ENCODE data around the gene TINAG. TPM values are rescaled to one million over a fixed set of nuclear protein-coding genes. Genes with fewer than 3 reads are reported as not detected.

TINAG gene
- total RNA-seq, 1 donor from 2014 or later: not detected

- Histone ChIP-seq H3K36me3 (no peaks in the 10 kb centered on the region), H3K4me1 (no peaks in the 10 kb centered on the region), H3K9me3 (no peaks in the 10 kb centered on the region), H3K4me3 (no peak overlapping the region), H3K27ac (no peak overlapping the region), H3K27me3 (ENCODE audit: low read depth) (no peaks in the 10 kb centered on the region)
- ATAC-seq (no peak), DNase-seq (no peak)
- no peak for TF ChIP-seq CTCF (IDR thresholded peaks at IDR 0.05)
- intact Hi-C loops (cut with DNase I): no loop called here
These were observed 766 bp upstream of the TINAG start for GRCh38 chr6:54307439-54307910.

GRCh38 chr6:54308986-54309315 lies 710 bp downstream of the TINAG start:
- intact Hi-C loops (cut with DNase I): no loop called here
- no peaks in the 10 kb centered on the region for H3K36me3 ChIP-seq

GRCh38 chr6:54310377-54311152 lies 2.3 kb downstream of the TINAG start:
- H3K27ac ChIP-seq: no peak overlapping the region
- H3K4me1 ChIP-seq: no peaks in the 10 kb centered on the region
- DNase-seq (no peak), ATAC-seq (no peak)
- no peaks in the 10 kb centered on the region for H3K9me3 ChIP-seq
- H3K27me3 ChIP-seq (ENCODE audit: low read depth): no peaks in the 10 kb centered on the region
- TF ChIP-seq CTCF (IDR thresholded peaks at IDR 0.05): no peak
- H3K36me3 ChIP-seq: no peaks in the 10 kb centered on the region
- H3K4me3 ChIP-seq: no peak overlapping the region
- intact Hi-C loops (cut with DNase I): no loop called here

More at GRCh38 chr6:54308986-54309315, 710 bp downstream of the TINAG start:
- Histone ChIP-seq H3K4me3 (no peak overlapping the region), H3K4me1 (no peaks in the 10 kb centered on the region), H3K27me3 (ENCODE audit: low read depth) (no peaks in the 10 kb centered on the region), H3K9me3 (no peaks in the 10 kb centered on the region), H3K27ac (no peak overlapping the region)
- DNase-seq (no peak), ATAC-seq (no peak)
- TF ChIP-seq CTCF (IDR thresholded peaks at IDR 0.05): no peak

- Histone ChIP-seq H3K27ac (no peak overlapping the region), H3K4me3 (no peak overlapping the region), H3K9me3 (no peaks in the 10 kb centered on the region), H3K27me3 (ENCODE audit: low read depth) (no peaks in the 10 kb centered on the region), H3K36me3 (no peaks in the 10 kb centered on the region), H3K4me1 (no peaks in the 10 kb centered on the region)
- ATAC-seq: no peak
- no peak for DNase-seq
- intact Hi-C loops (cut with DNase I): no loop called here
- TF ChIP-seq CTCF (IDR thresholded peaks at IDR 0.05): no peak
These were observed 7.4 kb downstream of the TINAG start for GRCh38 chr6:54315656-54316055.

- Histone ChIP-seq H3K4me1 (no peaks in the 10 kb centered on the region), H3K9me3 (no peaks in the 10 kb centered on the region), H3K4me3 (no peak overlapping the region), H3K27me3 (ENCODE audit: low read depth) (no peaks in the 10 kb centered on the region), H3K36me3 (no peaks in the 10 kb centered on the region), H3K27ac (no peak overlapping the region)
- no peak for DNase-seq
- intact Hi-C loops (cut with DNase I): no loop called here
- no peak for TF ChIP-seq CTCF (IDR thresholded peaks at IDR 0.05)
- no peak for ATAC-seq
These were observed 12.6 kb downstream of the TINAG start for GRCh38 chr6:54320871-54321270.
